ENCODE results near the gene IGF2BP2. TPM values are rescaled to one million over a fixed set of nuclear protein-coding genes. Genes with fewer than 3 reads are reported as not detected.
A peak's percentile ranks its signal among the peaks of the same experiment; 100 is the strongest.

Gene IGF2BP2
- total and polyA plus RNA-seq, 3 experiments from 2014 or later, result 0.42 TPM; not detected in 1

DNA sequence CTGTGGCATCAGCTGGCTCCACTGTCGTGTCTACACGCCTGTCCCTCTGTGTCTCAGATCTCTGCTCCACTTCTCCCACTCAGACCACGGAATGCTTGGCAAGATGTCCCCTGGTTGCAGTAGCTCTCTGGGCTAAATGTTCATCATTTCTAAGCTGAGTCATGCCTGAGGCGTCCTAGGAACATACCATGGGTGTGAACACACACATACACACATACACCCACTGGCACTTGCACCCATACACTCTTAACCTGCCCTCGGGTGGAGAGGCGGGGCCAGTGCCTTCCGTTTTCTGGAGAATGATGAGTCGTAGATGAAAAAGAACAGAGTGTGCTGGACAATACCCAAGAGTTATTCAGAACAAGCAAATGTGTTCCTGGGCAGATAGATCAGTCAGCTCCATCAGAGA is 166.3 kb downstream of the IGF2BP2 start:
- DNase-seq, result no peak
- H3K36me3 ChIP-seq (ENCODE audit: insufficient read depth, low read length), result no peaks in the 10 kb centered on the region
- H3K27ac ChIP-seq (ENCODE audit: low read depth, low read length), result no peak overlapping the region
- peaks cover 0 to 2% (median 0%) of the 10 kb centered on the region in 3 donors for H3K36me3 Mint-ChIP-seq
- H3K9me3 Mint-ChIP-seq, result no peaks in the 10 kb centered on the region
- no peaks in the 10 kb centered on the region for H3K27me3 ChIP-seq (ENCODE audit: insufficient read depth, low read length, poor library complexity, severe bottlenecking)
- ChIA-PET POLR2A (no interaction called here), CTCF (interaction anchor here (0.6 to 0.8 kb wide), 2 partner anchors 8 to 26 kb away, joined by 3 read pairs; no protein-coding TSS in a partner anchor)
- peaks cover 7 to 38% of the 10 kb centered on the region in 2 donors for H3K27me3 Mint-ChIP-seq
- H3K27ac Mint-ChIP-seq, result no peak overlapping the region
- H3K4me1 ChIP-seq (ENCODE audit: insufficient read depth, low read length), result peaks cover 4% of the 10 kb centered on the region
- no peak overlapping the region for H3K4me3 ChIP-seq (ENCODE audit: low read length)
- H3K9me3 ChIP-seq (ENCODE audit: low read length), result no peaks in the 10 kb centered on the region
- H3K4me3 Mint-ChIP-seq, result no peak overlapping the region
- H3K4me1 Mint-ChIP-seq, result peaks cover 0 to 9% (median 1%) of the 10 kb centered on the region in 3 donors

DNA sequence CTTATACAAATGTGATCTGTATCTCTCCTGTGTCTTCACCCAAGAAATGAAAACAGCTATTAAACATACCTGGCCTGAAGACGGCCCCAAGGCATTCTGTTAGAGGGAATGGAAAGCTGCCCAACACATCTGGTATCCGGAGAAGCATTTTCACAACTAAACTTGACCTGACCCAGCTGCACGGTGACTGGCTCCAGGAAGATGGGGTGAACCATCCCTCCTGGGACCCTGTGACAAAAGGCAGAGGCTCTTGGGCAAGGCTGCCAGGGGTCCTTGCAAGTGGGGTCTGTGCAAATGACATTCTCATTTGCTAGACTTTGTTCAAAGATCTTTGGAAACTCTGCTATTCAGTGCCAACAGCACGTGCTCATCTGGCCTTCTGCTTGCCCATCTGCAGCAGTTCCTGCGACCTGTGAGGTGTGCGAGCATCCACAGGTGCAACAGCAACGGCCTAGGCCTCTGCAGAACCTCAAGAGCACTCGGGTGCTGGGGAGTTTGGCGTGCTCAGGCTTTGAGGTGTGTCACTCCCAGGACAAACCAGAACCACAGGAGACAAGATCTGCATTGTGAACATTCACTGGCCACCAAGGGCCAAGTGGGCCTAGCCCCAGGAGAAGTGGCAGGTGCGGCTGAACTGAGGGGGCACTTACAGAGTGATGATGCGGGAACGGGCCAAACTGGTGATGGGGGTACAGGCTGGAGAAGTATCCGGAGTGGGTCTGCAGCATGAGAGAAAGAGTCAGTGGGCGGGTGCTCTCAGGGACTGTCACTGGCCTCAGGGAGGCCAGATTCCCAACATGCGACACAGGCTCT is 166.9 kb downstream of the IGF2BP2 start:
- POLR2A ChIA-PET, result no interaction called here
- Histone ChIP-seq H3K4me1 (ENCODE audit: insufficient read depth, low read length) (peaks cover 4% of the 10 kb centered on the region), H3K27ac (ENCODE audit: low read depth, low read length) (no peak overlapping the region), H3K27me3 (ENCODE audit: insufficient read depth, low read length, poor library complexity, severe bottlenecking) (no peaks in the 10 kb centered on the region), H3K4me3 (ENCODE audit: low read length) (no peak overlapping the region), H3K36me3 (ENCODE audit: insufficient read depth, low read length) (no peaks in the 10 kb centered on the region), H3K9me3 (ENCODE audit: low read length) (no peaks in the 10 kb centered on the region)
- no peak for DNase-seq
- no peaks in the 10 kb centered on the region for H3K9me3 Mint-ChIP-seq
- H3K27ac Mint-ChIP-seq, result no peak overlapping the region
- peaks cover 7 to 31% of the 10 kb centered on the region in 2 donors for H3K27me3 Mint-ChIP-seq
- H3K36me3 Mint-ChIP-seq, result peaks cover 0 to 2% (median 0%) of the 10 kb centered on the region in 3 donors
- CTCF ChIA-PET, result no interaction called here
- H3K4me1 Mint-ChIP-seq, result peaks cover 0 to 9% (median 1%) of the 10 kb centered on the region in 3 donors
- H3K4me3 Mint-ChIP-seq, result no peak overlapping the region

DNA sequence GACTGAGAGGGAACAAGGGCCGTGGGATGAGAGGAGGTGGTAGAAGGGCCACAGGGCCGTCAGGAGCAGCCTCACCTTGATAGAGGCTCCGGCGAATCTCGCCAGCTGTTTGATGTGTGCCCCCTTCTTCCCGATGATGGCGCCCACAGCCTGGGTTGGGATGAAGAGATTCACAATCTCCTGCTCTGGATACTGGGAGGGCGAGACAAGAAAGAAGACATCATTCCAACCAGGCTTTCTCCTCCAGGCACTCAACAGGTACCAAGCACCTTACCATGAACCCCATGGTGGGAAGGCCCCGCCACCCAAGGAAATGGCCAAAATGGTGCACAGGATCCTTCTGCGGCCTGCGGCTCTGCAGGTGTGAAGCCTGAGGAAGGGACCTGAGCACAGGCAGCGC is 167.6 kb downstream of the IGF2BP2 start:
- Histone ChIP-seq H3K27ac (ENCODE audit: low read depth, low read length) (no peak overlapping the region), H3K4me1 (ENCODE audit: insufficient read depth, low read length) (peaks cover 4% of the 10 kb centered on the region), H3K27me3 (ENCODE audit: insufficient read depth, low read length, poor library complexity, severe bottlenecking) (no peaks in the 10 kb centered on the region), H3K36me3 (ENCODE audit: insufficient read depth, low read length) (no peaks in the 10 kb centered on the region), H3K9me3 (ENCODE audit: low read length) (no peaks in the 10 kb centered on the region), H3K4me3 (ENCODE audit: low read length) (no peak overlapping the region)
- H3K4me3 Mint-ChIP-seq, result no peak overlapping the region
- H3K9me3 Mint-ChIP-seq, result no peaks in the 10 kb centered on the region
- peaks cover 0 to 2% (median 0%) of the 10 kb centered on the region in 3 donors for H3K36me3 Mint-ChIP-seq
- no peak overlapping the region for H3K27ac Mint-ChIP-seq
- H3K27me3 Mint-ChIP-seq, result peaks cover 5 to 28% of the 10 kb centered on the region in 2 donors
- ChIA-PET POLR2A (no interaction called here), CTCF (no interaction called here)
- no peak for DNase-seq
- peaks cover 0 to 9% (median 1%) of the 10 kb centered on the region in 3 donors for H3K4me1 Mint-ChIP-seq

DNA sequence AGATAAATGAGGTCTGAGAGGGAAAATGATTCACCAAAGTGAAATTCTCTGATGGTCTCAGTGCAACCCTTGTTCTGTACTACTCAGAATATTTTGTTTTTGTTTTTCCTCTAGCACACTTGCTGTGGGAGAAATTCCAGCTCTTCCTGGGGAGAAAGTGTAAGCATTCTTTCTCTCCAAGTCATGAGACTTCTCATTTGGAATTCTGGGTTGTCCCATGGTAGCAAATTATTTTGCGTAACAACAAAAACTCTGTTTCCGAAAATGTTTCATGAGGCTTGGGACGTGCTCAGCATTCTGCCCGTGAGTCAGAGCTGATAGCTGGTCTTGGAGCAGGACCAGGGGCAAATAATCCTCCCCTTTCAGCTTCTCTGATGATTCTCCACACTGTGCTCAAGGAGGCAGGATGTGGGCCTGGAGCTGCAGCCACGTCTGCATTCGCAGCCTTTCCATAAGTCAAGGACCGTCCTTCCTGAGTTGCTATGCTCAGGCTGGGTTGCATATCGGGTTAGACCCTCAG is 168.5 kb downstream of the IGF2BP2 start:
- no peak overlapping the region for H3K27ac Mint-ChIP-seq
- H3K9me3 Mint-ChIP-seq, result no peaks in the 10 kb centered on the region
- H3K27me3 Mint-ChIP-seq, result peaks cover 5 to 22% of the 10 kb centered on the region in 2 donors
- no peak for DNase-seq
- POLR2A ChIA-PET, result no interaction called here
- no peak overlapping the region for H3K4me3 ChIP-seq (ENCODE audit: low read length)
- CTCF ChIA-PET, result no interaction called here
- H3K9me3 ChIP-seq (ENCODE audit: low read length), result no peaks in the 10 kb centered on the region
- no peaks in the 10 kb centered on the region for H3K27me3 ChIP-seq (ENCODE audit: insufficient read depth, low read length, poor library complexity, severe bottlenecking)
- H3K4me1 ChIP-seq (ENCODE audit: insufficient read depth, low read length), result peaks cover 4% of the 10 kb centered on the region
- H3K27ac ChIP-seq (ENCODE audit: low read depth, low read length), result no peak overlapping the region
- H3K36me3 Mint-ChIP-seq, result no peaks in the 10 kb centered on the region
- H3K36me3 ChIP-seq (ENCODE audit: insufficient read depth, low read length), result no peaks in the 10 kb centered on the region
- peaks cover 0 to 9% (median 1%) of the 10 kb centered on the region in 3 donors for H3K4me1 Mint-ChIP-seq
- no peak overlapping the region for H3K4me3 Mint-ChIP-seq

DNA sequence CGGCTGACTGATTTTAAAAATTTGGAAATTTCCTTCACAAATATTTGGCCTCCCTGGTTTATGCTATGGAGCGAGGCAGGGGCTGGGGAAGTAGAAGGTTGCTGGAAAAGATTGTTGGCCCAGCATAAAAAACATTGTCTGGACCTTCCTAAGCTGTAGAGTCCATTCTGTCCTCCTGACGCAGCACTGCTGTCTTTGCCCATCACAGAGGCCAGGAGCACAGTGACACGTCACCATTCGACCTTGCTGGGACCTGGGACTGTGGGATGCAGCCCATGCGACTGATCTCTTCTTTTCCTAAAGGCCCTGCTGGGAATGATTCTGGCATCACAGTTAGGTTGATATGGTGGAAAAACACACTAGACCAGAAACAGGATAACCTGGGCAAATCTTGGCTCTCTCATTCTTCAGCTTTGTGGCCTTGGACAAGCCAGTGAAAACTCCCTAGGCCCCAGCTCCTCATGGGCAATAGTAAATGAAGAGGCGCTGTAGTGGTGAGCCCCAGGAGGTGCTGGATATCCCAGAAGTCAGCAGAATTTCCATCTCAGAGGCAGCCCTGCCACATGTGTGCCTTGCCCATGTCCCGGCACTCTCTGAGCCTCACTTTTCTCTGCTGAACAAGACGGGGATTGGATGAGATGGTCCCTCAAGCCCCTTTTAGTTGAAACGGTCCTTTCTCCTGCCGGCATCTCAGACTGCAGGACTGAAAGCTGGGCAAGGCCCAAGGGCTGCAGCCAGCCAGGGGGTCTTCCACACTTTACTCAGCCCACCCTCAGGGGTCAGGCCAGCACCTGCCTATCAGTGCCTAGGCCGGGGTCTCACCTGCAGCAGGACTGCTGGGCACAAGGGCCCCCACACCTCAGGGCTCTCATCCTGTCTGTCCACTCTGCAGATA is 169.2 kb downstream of the IGF2BP2 start:
- Mint-ChIP-seq H3K36me3 (no peaks in the 10 kb centered on the region), H3K4me3 (no peak overlapping the region), H3K27ac (no peak overlapping the region), H3K4me1 (peaks cover 0 to 8% (median 1%) of the 10 kb centered on the region in 3 donors), H3K27me3 (peaks cover 3 to 19% of the 10 kb centered on the region in 2 donors), H3K9me3 (no peaks in the 10 kb centered on the region)
- H3K9me3 ChIP-seq (ENCODE audit: low read length), result no peaks in the 10 kb centered on the region
- H3K4me3 ChIP-seq (ENCODE audit: low read length), result no peak overlapping the region
- no peaks in the 10 kb centered on the region for H3K27me3 ChIP-seq (ENCODE audit: insufficient read depth, low read length, poor library complexity, severe bottlenecking)
- ChIA-PET POLR2A (no interaction called here), CTCF (no interaction called here)
- no peaks in the 10 kb centered on the region for H3K36me3 ChIP-seq (ENCODE audit: insufficient read depth, low read length)
- no peak for DNase-seq
- H3K4me1 ChIP-seq (ENCODE audit: insufficient read depth, low read length), result peaks cover 4% of the 10 kb centered on the region
- H3K27ac ChIP-seq (ENCODE audit: low read depth, low read length), result no peak overlapping the region

DNA sequence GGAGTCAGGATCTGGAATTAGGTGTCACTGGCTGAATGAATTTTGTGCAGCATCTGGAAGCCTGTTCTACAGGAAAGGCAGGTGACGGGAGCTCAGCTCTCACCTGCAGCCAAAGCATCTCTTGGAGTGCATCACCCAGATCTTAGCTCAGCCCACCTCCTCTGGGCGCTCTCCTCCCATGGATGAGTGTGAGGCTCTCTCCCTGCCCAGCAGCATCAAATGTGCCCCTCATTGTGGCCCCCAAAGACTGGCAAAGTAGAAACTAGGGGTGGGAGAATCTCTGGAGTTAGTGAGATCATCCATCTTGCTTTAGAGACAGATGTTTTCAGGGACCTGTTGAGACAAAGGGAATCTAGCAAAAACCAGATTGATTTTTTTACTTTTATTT is 170.1 kb downstream of the IGF2BP2 start:
- Mint-ChIP-seq H3K27ac (no peak overlapping the region), H3K36me3 (no peaks in the 10 kb centered on the region), H3K4me1 (no peaks in the 10 kb centered on the region), H3K4me3 (no peak overlapping the region), H3K9me3 (no peaks in the 10 kb centered on the region), H3K27me3 (peaks cover 0 to 16% of the 10 kb centered on the region in 2 donors)
- Histone ChIP-seq H3K36me3 (ENCODE audit: insufficient read depth, low read length) (no peaks in the 10 kb centered on the region), H3K4me1 (ENCODE audit: insufficient read depth, low read length) (no peaks in the 10 kb centered on the region), H3K27ac (ENCODE audit: low read depth, low read length) (no peak overlapping the region), H3K4me3 (ENCODE audit: low read length) (no peak overlapping the region), H3K9me3 (ENCODE audit: low read length) (no peaks in the 10 kb centered on the region), H3K27me3 (ENCODE audit: insufficient read depth, low read length, poor library complexity, severe bottlenecking) (no peaks in the 10 kb centered on the region)
- ChIA-PET POLR2A (no interaction called here), CTCF (no interaction called here)
- no peak for DNase-seq

DNA sequence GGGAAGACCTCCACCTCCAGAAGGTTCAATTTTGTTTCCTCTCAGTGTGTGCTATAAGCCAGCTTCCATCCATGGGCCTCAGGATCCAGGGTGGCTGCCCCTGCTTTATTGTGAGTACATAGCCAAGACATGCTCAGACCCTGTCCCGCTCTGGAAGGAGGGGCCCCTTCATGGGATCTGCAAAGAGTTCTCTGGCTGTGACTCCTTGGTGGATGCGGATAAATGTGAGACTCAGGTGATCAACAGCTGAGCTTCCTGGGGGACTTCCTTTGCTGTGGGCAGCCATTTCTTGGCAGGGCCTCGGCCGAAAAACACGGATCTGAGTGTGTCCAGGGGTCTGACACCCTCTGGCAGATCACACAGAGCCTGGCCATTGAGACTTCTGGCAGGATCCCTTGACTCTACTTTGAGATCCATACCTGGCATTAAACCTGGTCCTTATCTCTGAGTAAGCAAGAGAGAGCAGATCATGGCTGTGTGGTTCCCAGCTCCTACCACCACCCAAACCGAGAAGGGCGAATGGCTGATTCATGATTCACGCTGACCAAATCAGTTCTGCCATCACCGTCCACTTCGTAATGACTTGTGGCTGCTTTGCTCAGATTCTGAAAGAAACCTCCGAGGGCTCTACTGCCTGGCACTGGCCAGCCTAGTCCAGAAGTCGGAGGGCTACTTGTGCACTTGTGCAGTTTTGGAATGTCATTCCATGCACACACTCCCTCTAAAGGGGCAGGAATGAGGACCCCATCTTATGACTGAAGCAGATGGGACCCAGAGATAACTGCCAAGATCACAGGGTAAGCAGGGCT is 170.7 kb downstream of the IGF2BP2 start:
- H3K4me1 Mint-ChIP-seq, result no peaks in the 10 kb centered on the region
- no peaks in the 10 kb centered on the region for H3K36me3 Mint-ChIP-seq
- no peaks in the 10 kb centered on the region for H3K9me3 Mint-ChIP-seq
- ChIA-PET POLR2A (no interaction called here), CTCF (no interaction called here)
- Histone ChIP-seq H3K27ac (ENCODE audit: low read depth, low read length) (no peak overlapping the region), H3K27me3 (ENCODE audit: insufficient read depth, low read length, poor library complexity, severe bottlenecking) (no peaks in the 10 kb centered on the region), H3K4me3 (ENCODE audit: low read length) (no peak overlapping the region), H3K36me3 (ENCODE audit: insufficient read depth, low read length) (no peaks in the 10 kb centered on the region), H3K4me1 (ENCODE audit: insufficient read depth, low read length) (no peaks in the 10 kb centered on the region), H3K9me3 (ENCODE audit: low read length) (no peaks in the 10 kb centered on the region)
- H3K27me3 Mint-ChIP-seq, result peaks cover 0 to 16% of the 10 kb centered on the region in 2 donors
- H3K4me3 Mint-ChIP-seq, result no peak overlapping the region
- peak overlapping the region in 1 of 8 donors; percentile 5 for H3K27ac Mint-ChIP-seq
- DNase-seq, result no peak
